GM18858 (cell line): ENCODE results near the gene EXPH5.

Experiments used
- ATAC-seq: cut with Tn5 transposase; IDR thresholded peaks from one replicate; pipeline ENCODE4 v1.9.1; 2021; ENCODE audit not compliant: unreplicated experiment

EXPH5 gene

DNA sequence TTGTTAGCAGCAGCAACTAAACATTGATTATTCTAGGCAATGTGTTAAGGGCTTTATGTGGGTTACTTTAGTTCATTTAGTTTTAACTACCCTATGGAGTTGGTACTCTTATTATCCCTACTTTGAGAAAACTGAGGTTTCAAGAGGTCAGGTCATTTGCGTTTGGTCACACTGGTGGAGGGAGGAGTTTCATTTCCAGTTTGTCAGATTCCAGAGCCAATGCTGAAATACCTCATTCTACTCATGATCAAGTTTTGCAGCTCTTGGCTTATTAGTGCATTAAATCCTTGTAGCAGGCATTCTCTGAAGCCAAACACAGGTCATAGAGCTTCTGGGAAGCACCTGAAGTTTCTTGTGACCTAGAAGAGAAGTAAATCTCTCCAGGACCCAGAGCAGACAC lies 71.2 kb downstream of the EXPH5 start:
- ATAC-seq = no peak

DNA sequence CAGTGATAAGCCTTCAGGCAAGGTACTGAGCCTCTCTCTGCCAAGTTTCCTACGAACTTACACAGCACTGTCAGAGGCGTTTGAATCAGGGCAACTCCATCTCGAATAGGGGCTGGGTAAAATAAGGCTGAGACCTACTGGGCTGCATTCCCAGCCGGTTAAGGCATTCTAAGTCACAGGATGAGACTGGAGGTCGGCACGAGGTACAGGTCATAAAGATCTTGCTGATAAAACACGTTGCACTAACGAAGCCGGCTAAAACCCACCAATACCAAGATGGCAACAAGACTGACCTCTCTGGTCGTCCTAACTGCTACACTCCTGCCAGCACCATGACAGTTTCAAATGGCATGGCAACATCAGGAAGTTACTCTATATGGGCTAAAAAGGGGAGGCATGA lies 75.0 kb downstream of the EXPH5 start:
- ATAC-seq = no peak

DNA sequence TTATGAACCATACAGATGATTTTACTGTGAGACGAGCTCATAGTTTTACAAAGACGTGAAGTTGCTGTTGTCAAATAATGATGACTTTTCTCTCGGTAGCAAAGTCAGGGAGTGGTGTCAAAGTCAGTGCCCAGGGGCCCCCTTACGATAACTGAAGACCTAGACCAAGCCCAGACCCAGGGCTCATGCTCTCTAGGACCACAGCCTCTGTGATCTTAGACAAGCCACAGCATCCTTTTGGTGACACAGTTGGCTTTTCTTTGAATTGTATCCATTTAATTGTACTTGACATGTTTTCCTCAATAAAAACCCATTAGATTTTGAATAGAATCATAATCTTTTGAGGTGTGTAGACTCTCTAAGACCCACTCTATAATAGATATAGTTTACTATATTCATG lies 77.4 kb downstream of the EXPH5 start:
- no peak for ATAC-seq

DNA sequence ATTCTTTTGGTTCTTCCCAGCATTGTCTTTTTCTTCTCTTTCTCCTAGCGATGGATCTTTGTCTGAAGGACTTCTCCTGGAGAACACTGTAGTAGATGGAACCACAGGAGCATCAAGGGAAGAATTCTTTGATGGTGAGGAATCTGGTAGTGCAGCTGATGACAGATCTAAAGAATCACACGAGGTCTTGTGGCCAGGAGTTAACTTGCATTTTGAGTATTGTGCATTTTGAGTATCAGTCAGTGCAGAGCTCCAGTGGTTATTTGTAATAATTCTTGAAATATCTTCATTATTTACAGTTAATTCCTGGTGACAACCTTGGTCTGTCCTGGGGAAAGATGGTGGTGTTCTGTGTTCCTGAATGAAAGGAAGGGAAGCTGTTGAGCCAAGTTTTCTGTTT lies 80.9 kb downstream of the EXPH5 start:
- no peak for ATAC-seq

DNA sequence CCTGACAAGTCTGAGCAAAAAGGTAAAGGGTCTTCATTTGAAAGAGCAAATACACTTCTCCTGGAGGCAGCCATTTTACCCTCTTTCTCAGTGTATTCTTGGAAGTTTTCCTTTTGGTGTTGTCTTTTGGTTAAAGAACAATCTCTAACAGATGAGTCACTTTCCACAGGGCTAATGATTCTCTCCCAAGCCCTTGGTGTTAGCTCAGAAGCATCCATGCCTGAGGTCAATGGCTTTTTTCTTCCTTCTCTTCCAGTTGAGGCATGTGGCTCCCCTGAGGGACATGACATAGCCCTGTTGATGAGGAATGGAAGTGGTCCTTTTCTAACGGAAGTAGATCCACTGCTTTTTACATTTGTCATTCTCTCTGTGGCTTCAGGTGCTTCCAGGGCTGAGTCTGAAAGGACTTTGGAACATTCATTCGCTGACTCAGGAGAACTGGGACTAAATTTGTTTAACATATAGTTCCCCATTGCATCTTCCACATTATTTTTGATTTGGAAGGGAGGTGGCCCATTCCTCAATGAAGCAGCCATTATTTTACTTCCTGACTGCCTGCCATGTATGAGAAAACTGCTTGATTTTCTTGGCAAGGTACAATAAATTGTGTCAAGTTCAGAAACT lies 81.6 kb downstream of the EXPH5 start:
- no peak for ATAC-seq

DNA sequence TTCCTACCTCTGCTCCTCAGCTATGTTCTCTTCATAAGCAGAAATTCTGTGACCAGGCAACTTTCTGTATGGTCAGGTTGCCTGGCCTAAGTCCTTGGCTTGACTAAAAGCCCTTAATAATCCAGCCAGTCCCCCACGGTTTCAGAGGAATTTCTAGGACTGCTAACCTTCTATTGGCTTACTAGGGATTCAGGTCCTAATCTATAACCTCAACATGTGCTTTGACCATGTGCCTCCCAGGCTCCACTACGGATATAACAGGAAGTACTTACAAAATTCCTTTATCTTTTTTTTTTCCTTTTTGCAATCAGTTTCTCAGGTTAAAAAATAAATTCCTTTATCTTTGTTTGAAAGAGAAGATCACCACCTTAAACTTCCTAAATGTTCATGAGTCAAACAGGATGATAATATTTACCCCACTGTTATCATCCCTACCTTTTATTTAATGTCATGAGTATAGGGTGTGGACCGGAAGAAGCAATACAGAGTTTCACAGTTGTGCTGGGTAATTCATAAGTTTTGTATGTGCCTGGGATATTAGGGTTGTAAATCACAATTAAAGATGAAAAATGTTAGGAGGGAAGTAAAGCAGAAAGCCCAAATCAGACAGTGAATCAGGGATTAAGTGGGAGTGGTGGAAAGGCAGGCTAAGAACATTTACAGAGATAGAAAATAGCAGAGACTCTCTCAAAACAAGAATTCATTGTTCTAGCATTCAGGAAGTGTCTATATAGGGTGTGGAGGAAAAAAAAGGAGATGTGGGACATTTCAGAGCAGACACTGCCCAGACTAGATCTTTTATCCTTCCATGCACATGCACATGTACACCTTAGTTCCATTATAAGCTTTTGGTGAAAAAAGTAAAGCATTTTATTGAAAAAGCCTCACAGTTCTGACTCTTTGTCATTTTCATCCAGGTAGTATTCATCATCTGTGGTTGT lies 84.6 kb downstream of the EXPH5 start:
- ATAC-seq = no peak

DNA sequence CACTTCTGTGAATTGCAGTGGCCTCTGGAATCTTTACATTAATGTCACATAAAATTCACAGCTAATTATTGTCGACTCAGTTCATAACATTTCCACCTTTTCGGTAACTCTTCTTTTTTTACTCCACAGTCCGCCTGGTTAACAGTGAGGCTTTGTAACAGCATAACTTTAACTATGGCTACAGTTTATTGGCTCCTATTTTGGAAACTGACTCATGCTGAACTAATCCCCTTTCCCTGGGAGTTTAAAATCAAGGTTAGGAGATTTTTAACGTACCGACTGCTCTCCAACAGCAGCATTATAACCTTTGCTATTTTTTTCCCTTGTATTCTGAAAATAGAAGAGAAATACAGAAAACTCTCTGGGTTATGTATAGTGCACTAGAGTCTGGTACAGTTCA lies 92.2 kb downstream of the EXPH5 start:
- no peak for ATAC-seq

DNA sequence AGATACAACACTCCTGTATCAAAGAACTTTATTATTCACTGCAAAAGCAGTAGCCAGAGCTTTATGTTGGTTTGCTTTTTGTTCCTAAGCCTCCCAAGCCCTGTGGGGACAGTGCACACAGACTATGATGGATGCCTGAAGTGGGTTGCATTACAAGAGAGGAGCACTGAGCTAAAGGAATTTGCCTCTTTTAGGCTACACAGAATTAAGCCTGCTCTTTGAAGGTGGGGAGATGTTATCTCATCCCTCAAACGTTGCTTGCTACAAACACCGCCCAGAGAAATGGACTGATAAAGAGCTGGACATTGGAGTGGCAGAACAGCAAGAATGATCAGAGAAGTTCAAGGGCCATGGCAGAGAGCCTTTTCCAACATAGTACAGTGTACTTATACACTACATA lies 92.8 kb downstream of the EXPH5 start:
- no peak for ATAC-seq

DNA sequence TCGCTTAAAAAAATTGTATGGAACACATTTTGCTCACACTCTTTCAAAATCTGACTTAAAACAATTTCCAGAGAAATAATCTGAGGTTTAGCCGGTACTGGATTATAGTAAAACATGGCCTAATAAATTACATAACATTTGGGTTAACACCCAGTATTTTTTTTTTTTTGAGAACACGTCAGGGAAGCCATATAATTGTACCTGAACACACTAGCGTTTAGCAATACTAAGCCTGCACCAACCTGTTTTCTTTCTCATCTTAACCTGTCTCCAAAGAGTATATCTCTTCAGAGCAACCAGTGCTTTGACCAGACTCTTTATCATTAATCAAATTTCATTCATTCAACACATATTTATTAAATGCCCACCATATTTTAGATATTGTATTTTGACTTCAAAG lies 93.4 kb downstream of the EXPH5 start:
- no peak for ATAC-seq

DNA sequence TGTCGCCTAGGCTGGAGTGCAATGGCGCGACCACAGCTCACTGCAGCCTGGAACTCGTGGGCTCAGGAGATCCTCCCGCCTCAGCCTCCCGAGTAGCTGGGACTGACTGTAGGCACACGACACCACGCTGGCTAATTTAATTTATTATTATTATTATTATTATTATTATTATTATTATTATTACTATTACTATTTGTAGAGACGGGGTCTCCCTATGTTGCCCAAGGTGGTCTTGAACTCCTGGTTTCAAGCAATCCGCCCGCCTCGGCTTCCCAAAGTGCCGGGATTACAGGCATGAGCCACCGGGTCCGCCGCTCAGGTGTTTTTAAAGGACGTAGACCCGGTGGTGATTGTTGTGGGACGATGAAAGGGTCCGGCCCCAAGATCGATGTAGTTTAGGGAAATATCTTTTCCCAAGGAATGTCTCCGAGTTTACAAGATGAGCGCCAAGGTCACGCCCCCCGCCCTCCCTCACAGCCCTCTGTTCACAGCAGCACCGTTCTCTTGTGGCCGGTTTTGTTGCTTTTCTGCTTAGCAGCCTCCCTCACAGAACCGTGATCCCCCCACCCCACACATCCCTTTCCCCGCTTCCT lies 94.7 kb downstream of the EXPH5 start:
- ATAC-seq = no peak

DNA sequence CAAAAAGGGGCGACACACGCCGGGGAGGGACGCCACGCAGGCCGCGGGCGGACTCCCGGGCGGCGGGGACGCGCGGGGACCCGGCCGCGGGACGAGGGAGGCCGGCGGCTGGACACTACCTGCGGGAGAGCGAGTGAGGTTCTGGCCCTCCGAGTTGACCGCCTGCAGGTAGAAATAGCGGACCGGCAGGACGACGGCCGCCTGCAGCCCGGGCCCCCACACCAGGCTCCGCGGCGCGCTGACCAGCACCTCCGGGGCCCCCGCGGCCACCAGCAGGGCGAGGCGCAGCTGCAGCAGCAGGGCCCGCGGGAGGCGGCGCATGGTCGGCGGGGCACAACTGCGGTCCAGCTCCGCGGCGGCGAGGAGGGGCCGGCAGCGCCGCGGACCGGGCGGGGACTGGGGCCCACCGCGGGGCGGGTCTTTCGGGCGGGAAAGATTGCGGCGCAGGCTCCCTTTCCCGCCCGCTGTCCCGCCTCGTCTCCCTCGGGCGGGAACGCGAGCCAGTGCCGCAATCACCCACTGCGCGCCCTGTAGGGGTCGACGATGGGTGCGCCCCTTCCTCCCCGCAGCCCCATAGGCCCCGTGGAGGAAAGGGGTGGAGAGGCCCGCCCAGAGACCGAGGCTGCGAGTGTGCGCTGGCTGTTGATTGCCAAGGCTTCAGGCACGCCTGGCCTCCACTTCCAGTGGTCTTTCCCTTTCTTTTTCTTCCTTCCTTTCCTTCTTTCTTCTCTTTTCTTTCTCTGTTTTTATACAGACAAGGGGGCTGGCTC lies 95.3 kb downstream of the EXPH5 start, which contains the start of gene POGLUT3:
POGLUT3 (minus strand) TSS at position 339 of the 770 bp plus-strand sequence; CDS start at position 321, 18 bp downstream.
- peak; percentile 44 for ATAC-seq

DNA sequence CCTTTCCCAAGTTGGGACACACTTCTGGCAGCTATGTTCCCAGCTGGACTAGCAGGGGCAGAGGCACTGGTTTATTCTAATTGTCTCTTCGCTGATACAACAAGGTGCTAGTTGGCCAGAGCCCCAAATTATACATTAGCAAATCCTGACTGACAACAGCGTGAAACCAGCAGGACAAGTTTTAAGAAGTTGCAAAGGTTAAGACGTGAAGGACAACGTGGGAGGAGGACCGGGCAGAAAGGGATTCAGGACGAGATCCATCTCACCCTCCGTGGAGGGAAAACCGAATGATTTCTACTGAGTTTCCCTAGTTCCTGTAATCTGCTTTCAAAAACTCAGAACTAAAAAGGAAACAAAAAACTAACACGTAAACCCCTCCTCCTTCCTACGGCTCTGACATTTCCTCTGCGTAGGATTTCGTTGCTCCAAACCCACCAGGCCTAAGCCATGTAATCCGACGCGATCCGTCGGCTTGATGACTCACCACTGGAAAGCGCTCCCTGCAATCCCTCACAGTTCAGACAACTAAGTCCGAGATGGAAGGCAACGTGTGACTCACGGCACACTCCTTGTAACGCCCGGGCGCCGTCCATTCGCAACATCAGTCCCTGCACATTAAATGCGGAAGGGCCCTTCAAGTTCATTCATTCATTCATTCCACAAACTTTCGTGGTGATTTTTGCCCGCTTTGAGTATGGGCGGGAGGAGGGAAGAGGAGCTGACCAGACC lies 96.1 kb downstream of the EXPH5 start:
- ATAC-seq = peak; percentile 44

DNA sequence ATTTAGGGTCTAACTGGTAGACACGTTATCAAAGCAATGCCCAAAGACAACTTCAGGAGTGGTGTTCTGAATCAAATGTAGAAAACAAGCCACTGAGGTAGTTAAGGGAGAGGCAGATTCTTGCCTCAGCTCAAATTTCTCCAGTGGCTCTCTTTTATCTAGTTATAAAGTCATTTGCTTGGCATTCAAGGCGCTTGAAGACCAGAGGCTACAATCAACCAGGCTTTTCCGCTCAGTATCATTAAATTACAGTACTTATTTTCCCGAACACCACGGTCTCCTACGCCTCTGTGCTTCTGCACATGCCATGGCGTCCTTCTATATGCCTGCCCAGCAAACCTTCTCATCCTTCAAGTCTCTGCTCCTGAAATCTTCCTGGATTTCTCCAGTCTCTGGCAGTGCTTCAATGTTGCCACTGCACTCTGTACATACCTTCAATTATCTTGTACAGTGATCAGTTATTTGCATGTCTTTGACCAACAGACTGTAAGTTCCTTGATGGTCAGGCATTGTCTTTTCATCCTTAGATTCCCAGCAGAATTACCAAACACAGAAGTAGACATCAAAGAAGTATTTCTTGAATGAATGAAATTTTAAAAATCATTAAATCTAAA lies 96.8 kb downstream of the EXPH5 start:
- ATAC-seq = no peak

DNA sequence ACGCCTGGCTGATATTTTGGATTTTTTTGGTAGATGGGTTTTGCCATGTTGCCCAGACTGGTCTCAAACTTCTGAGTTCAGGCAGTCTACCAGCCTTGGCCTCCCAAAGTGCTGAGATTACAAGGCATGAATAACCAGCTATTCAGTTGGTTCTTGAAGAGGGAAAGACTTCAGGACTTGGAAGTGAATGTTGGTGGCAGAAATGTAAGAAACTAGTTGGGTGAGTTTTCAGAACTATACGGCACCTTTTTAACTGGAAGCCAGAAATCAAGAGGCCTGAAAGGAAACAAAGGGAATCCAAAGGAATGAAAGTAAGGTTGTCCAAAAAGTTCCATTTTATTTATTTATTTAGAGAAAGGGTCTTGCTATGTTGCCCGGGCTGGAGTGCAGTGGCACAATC lies 98.2 kb downstream of the EXPH5 start:
- ATAC-seq = no peak

DNA sequence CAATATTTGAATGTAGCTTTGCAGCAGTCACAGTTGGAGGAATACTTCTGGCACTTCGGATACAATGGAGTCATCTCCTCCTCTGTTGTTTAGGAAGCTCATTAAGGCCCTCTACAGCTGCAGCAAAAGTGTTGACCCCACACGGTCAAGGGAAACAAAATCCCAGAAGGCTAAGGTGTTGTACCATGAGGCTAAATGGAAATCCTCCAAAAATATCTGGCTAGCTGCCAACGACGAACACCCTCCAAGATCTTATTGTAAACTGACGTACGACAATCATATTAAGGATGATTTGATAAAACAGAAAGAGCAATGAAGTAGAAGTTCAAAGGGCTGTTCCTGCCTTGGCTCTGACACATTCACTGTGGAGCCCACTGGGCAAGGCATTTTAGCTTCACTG lies 99.4 kb downstream of the EXPH5 start:
- no peak for ATAC-seq

DNA sequence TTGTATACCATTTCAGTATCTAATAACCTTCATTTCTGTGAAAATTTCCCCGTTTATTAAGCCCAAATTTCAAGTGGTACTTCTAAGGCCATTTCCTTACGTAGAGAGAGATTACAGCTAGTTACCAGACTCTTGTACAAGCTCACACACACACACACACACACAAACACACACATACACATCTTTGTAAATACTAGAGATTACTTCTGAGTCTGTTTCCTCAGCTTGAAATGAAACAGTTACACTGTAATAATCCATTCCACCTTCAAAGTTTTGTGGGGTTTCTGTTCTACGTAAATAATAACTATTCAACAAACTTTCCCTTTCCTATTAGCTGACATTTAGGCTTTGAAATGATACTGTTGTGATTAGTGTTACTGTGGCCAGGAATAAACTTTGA lies 101.6 kb downstream of the EXPH5 start:
- ATAC-seq = no peak

DNA sequence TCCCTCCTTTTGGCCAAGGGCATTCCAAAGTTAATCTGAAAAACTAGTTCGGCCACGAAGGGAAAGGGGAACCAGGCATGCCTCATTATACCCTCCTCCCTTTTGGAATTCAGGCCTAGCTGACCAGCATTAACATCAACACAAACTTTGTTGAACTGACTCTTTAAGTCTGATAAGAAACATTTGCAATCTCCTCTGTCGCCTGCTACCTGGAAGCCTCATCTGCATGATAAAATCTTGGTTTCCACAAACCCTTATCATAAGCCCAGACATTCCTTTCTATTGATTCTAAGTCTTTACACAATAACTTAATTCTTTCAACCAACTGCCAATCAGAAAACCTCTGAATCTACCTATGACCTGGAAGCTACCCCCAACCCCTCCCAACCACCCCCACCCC lies 106.7 kb downstream of the EXPH5 start:
- no peak for ATAC-seq

DNA sequence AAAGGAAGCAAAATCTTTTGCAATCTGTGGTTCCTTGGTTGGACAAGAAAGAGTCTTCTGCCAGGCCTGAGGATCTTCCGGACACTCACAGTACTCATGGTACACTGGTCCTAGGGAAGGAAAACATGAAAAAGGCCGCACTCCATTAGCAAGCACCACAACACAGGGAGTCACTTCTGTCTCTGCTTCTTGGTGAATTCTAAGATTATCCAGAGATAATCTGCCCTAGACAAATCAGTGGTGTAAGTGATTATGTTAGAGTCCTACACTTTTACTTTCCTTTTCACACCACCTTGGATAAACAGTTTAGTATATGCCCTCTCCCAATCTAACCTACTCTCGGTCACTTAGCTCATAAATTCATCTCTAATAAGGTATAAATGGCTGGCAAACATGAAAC lies 107.2 kb downstream of the EXPH5 start:
- no peak for ATAC-seq

DNA sequence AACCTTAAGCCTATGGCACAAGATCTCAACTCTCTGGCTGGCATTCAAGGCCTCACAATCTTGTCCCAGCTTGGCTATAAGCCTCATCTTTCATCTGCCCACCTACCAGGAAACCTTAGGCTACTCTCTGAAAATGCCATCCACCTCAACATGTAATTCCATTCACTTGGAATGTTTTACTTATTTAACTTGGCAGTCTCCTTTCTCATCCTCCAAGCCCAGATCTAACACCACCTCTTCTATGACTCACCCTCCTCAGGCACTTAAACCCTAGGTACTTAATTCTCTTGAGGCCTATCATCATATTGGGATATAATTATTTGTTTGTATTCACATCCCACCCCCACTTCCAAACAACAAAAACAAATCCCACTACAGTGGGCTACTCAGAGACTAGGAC lies 110.4 kb downstream of the EXPH5 start:
- ATAC-seq = no peak
